ENCODE measurements around the gene RALA. TPM values are rescaled to one million over a fixed set of nuclear protein-coding genes. Genes with fewer than 3 reads are reported as not detected.

The RALA gene
- total RNA-seq, 3 donors from 2014 or later = 16.7 to 25.0 (median 18.7) TPM

- no peaks in the 10 kb centered on the region for H3K9me3 ChIP-seq
- H3K4me3 ChIP-seq = no peak overlapping the region
- DNase-seq (ENCODE audit: low spot score in 2 of 2) = no peak
- no peaks in the 10 kb centered on the region for H3K4me1 ChIP-seq
- H3K27ac ChIP-seq = no peak overlapping the region
- no peaks in the 10 kb centered on the region for H3K27me3 ChIP-seq
- intact Hi-C loops (cut with DNase I; ENCODE audit: low total_unique reads) = no loop called here
- TF ChIP-seq POLR2AphosphoS5 (IDR thresholded peaks at IDR 0.05) (no peak), CTCF (IDR thresholded peaks at IDR 0.05) (no peak), POLR2A (IDR thresholded peaks at IDR 0.05) (no peak)
- no peaks in the 10 kb centered on the region for H3K36me3 ChIP-seq
Observed at GRCh38 chr7:39618868-39619267, 4.5 kb upstream of the RALA start.

- no peak for DNase-seq (ENCODE audit: low spot score in 2 of 2)
- no peak for TF ChIP-seq CTCF (IDR thresholded peaks at IDR 0.05)
- TF ChIP-seq POLR2A (IDR thresholded peaks at IDR 0.05) = no peak
- no peak for TF ChIP-seq POLR2AphosphoS5 (IDR thresholded peaks at IDR 0.05)
Observed at GRCh38 chr7:39620486-39620885, 2.9 kb upstream of the RALA start.

GRCh38 chr7:39621261-39621660, 2.1 kb upstream of the RALA start:
- H3K4me3 ChIP-seq = no peak overlapping the region
- peaks cover 0 to 16% of the 10 kb centered on the region in 2 donors for H3K4me1 ChIP-seq
- intact Hi-C loops (cut with DNase I; ENCODE audit: low total_unique reads) = no loop called here
- no peaks in the 10 kb centered on the region for H3K27me3 ChIP-seq
- H3K9me3 ChIP-seq = no peaks in the 10 kb centered on the region
- no peak for TF ChIP-seq POLR2AphosphoS5 (IDR thresholded peaks at IDR 0.05)
- no peak for TF ChIP-seq POLR2A (IDR thresholded peaks at IDR 0.05)
- no peak for TF ChIP-seq CTCF (IDR thresholded peaks at IDR 0.05)
- no peak for DNase-seq (ENCODE audit: low spot score in 2 of 2)
- no peak overlapping the region for H3K27ac ChIP-seq
- no peaks in the 10 kb centered on the region for H3K36me3 ChIP-seq

More at GRCh38 chr7:39620486-39620885, 2.9 kb upstream of the RALA start:
- intact Hi-C loops (cut with DNase I; ENCODE audit: low total_unique reads) = no loop called here
- Histone ChIP-seq H3K27me3 (no peaks in the 10 kb centered on the region), H3K4me1 (peaks cover 0 to 8% of the 10 kb centered on the region in 2 donors), H3K4me3 (no peak overlapping the region), H3K36me3 (no peaks in the 10 kb centered on the region), H3K27ac (no peak overlapping the region), H3K9me3 (no peaks in the 10 kb centered on the region)

- no peaks in the 10 kb centered on the region for H3K36me3 ChIP-seq
- peak overlapping the region in 1 of 2 donors; percentile 95 for H3K27ac ChIP-seq
- TF ChIP-seq POLR2AphosphoS5 (IDR thresholded peaks at IDR 0.05) (no peak), POLR2A (IDR thresholded peaks at IDR 0.05) (no peak), CTCF (IDR thresholded peaks at IDR 0.05) (no peak)
- no peaks in the 10 kb centered on the region for H3K27me3 ChIP-seq
- no peaks in the 10 kb centered on the region for H3K9me3 ChIP-seq
- intact Hi-C loops (cut with DNase I; ENCODE audit: low total_unique reads) = no loop called here
- peaks cover 0 to 18% of the 10 kb centered on the region in 2 donors for H3K4me1 ChIP-seq
- no peak for DNase-seq (ENCODE audit: low spot score in 2 of 2)
- no peak overlapping the region for H3K4me3 ChIP-seq
Observed at GRCh38 chr7:39621784-39622411, 1.5 kb upstream of the RALA start.

- no peak for TF ChIP-seq CTCF (IDR thresholded peaks at IDR 0.05)
- no peak for TF ChIP-seq POLR2AphosphoS5 (IDR thresholded peaks at IDR 0.05)
- no peak for TF ChIP-seq POLR2A (IDR thresholded peaks at IDR 0.05)
- Histone ChIP-seq H3K36me3 (no peaks in the 10 kb centered on the region), H3K4me3 (peak overlapping the region; percentile 72 to 95 (median 79)), H3K27me3 (no peaks in the 10 kb centered on the region), H3K27ac (peak overlapping the region; percentile 95), H3K4me1 (peaks cover 0 to 18% of the 10 kb centered on the region in 2 donors), H3K9me3 (no peaks in the 10 kb centered on the region)
- intact Hi-C loops (cut with DNase I; ENCODE audit: low total_unique reads) = no loop called here
- no peak for DNase-seq (ENCODE audit: low spot score in 2 of 2)
Observed at GRCh38 chr7:39622609-39623008, 763 bp upstream of the RALA start.
